DOHH2 (cell line): ENCODE data around the gene MYO18A.

Experiments
- CTCF ChIP-seq: fragments of 200-600 bp; sonication (generic); IDR thresholded peaks from one replicate; pipeline ENCODE4 v1.5.1; 2014; ENCODE audit warnings: antibody characterized with exemption, mild to moderate bottlenecking, low read depth, low read length; ENCODE audit not compliant: poor library complexity, severe bottlenecking
- EZH2phosphoT487 ChIP-seq: fragments of 200-600 bp; sonication (generic); IDR thresholded peaks from 2 replicates; pipeline ENCODE4 v1.6.1; 2017; ENCODE audit warnings: borderline replicate concordance, mild to moderate bottlenecking, antibody characterized with exemption, low read length, moderate library complexity, mixed read lengths

- TF ChIP-seq CTCF (no peak), EZH2phosphoT487 (no peak)
Observed at GRCh38 chr17:29216856-29217255, 36.7 kb upstream of the MYO18A start.
